Activated T-helper 1 cell treated with Interleukin-2 at 50 U/mL for 16 hours (primary cell): ENCODE measurements around the gene FDCSP.
"Not testable (repeated sequence)": the region's sequence is repeated elsewhere in the genome, so short reads cannot be mapped to it uniquely, and the experiment has no call there.

Experiments
- DNase-seq: peaks from one replicate; pipeline ENCODE4 v3.0.0-alpha.2; 2020; ENCODE audit warnings: low read depth

Gene FDCSP

DNA sequence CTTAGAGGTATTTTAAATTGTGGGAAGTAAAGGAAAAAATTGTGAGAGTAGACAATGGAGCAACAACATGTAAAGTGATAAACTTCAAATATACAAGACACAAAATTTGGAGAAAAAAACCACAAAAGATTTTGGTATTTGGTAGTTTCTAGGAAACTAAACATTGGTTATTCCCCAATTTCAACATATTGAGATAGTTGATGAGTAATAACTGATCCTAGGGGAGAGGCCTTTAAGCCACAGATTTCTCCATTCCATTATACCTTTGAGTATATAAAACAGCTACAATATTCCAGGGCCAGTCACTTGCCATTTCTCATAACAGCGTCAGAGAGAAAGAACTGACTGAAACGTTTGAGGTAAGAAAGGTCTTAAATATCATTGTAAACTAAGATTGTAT lies at the start of gene FDCSP:
TSS of gene FDCSP (plus strand) at position 301 of the 400 bp plus-strand sequence. CDS start 5,071 bp downstream, outside the sequence.
- no peak for DNase-seq

- DNase-seq: no peak
Measured at GRCh38 chr4:70177090-70177489, 48.8 kb upstream of the FDCSP start.

- DNase-seq: no peak
Measured at GRCh38 chr4:70178075-70178660, 47.8 kb upstream of the FDCSP start.

GRCh38 chr4:70179811-70180210 lies 46.1 kb upstream of the FDCSP start:
- no peak for DNase-seq

GRCh38 chr4:70181864-70182263 lies 44.1 kb upstream of the FDCSP start:
- no peak for DNase-seq

DNA sequence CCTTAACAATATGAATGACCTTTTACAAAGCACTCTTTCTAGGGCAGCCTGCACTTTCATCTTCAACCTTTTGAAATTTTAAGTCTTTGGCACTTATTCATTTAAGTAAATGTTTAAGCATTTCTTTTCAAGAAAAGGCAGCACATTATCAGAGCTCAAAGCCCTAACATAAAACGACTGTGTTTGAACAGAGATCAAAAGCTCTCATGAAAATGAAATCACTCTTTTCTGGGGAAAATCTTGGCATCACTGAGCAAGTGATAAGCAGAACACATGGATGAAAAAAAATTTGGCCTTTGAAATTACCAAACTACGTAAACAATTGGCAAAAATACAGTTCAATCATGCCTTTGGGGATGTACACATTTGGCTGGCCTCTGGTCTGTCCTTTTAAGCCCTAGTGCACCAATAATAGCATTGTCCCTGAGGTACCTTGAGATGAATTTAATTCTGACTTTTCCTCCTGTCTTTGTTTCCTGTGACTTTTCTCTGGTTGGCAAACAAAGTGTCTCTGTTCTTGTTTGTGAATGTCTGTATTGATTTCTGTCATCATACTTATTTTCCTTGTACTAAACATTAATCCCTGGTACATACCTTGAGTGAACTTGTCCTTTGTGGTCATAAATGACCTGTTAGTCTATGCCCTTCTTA lies 43.3 kb upstream of the FDCSP start:
- no peak for DNase-seq

DNA sequence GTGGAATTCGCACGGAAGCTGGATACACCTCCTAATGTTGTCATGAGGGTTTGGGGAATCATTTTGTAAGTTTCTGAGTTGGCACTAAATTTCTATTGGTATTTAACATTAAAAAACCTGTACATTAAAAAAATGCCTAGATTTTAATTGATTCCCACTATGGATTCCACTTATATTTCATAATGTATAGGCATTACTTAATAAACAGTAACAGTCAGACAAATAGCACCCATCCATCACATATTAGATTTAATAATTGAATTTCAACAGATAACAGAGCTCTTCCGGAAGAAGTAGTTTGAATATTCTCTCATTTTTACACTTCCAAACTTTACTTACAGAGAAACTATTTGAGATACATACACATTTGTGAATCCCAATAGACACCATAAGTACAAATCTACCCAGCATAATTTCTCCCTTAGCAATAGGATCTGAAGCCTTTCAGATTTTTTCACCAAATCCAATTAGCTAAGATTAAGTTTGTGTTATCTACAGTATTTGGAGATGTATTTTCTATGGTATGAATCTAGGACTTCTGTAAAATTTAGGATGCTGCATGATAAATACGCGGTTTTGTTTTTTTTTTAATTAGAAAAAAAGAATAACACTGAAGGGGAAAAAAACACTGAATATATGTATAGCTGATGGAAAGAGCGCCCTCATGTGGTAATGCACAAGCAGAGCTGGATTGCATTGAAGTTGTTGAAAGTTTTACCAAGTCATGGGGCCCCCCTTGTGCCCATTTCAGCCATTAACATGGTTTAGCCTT lies 42.6 kb upstream of the FDCSP start:
- DNase-seq: no peak

DNA sequence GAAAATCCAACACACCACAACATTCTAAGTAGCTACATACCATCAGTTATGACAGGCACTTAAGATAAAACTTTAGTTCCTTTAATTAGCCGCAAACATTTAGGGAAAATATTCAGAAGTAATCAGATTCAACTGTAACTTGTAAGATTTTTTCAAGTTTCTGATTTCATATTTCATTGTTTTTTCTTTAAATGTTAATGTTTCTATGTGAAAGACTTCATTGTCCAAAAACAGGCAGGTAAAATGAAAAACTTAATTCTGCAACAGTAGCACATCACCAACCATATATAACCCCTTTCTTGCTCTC lies 42.0 kb upstream of the FDCSP start:
- DNase-seq: no peak

DNA sequence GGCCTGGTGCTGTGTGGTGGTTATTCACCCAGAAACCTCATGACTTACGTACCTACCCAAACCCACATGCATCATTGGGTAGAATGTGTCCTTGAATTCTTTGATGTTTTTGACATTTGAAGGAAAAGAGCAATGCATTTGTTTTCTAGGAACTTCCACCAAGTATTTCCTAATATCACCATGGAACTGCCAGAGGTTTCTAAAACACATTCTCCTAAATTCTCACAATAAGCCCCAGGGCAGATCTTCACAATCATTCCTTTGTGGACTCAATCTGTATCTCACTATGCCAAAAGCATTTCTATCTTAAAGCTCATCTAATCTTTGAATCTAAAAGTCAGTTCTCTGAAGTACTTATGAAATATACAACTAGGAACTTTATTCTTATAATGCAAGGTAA lies 38.7 kb upstream of the FDCSP start:
- DNase-seq: no peak

DNA sequence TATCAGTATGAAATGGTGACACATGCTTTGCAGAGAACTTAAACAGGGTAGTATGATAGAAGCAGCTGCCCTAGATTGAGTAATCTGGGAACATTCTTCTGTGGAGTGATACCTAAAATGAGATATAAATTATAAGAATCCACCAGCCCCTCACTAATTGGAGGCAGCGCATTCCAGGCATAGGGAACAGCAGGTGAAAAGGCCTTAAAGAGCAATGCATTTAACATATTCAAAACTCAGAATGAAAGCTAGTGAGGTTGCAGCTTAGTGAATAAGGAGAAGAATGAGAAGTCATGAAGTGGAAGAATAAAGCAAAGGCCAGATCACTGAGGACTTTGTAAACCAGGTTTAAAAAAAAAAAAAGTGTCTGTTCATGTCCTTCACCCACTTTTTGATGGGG lies 35.3 kb upstream of the FDCSP start:
- no peak for DNase-seq

DNA sequence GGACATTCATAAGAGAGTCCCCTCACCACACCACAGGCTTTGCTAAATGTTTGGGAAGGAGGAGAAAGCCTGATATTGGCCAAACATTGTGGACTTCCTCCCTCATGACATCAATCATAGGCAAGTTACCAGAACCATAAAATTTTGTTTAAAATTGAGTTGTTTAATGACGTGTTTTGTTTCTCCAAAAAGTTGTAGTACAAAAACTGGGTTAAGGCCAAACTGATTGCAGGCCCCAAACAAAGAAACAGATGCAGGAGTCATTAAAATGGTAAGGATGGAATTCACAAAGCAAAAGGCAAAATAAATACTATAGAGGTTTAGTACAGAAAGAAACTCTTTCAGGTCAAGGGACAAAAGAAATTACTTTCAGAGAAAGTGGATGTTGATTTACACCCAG lies 34.3 kb upstream of the FDCSP start:
- no peak for DNase-seq

DNA sequence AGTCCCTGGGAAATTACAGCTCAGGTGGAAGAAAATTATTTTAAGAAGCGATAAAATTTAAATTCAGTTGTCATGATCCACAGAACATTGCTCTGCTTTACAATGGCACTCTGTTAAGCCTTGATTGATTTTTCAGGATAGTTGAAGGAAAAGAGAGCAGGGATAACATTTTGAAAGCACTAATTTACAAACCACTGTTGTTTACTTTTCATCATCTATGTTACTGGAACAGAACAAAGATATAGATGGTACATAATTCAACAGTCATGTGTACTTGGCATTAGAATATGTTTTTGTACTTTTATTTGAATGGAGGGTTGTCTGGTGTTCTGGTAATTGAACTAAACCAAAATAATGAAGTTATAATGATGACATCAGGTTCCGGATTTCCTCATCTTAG lies 33.0 kb upstream of the FDCSP start:
- no peak for DNase-seq

GRCh38 chr4:70195425-70195824 lies 30.5 kb upstream of the FDCSP start, which contains the start of gene ODAM:
TSS of gene ODAM (plus strand) at chr4:70195725. CDS start at chr4:70196544, 819 bp downstream.
- no peak for DNase-seq

DNA sequence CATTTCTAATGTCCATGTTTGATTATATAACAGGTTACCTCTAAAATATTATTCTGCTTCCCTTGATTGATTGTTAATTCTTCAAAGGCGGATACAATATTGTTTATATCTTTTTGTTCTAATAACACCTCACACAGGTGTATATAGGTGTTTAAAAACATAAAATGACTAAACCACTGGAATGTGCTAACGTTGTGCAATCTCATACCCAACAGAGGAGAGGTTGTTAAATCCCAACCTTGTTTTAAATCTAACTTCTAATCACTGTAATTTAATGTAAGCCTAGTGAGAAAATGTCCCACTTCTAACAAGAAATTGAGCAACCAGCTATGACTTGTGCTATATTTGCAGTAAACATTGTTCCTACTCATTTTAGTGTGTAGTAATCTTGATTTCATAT lies 29.1 kb upstream of the FDCSP start:
- no peak for DNase-seq

DNA sequence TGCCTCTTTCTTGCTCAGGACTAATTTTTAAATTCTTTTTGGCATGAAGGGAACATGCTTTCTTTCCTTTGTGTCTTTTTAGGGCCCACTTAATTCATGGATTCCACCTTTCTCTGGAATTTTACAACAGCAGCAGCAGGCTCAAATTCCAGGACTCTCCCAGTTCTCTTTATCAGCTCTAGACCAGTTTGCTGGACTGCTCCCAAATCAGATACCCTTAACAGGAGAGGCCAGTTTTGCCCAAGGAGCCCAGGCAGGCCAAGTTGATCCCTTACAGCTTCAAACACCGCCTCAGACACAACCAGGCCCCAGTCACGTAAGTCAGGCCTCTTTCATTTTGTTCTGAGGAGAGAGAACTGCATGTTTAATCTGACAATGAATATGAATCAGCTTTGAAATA lies 28.1 kb upstream of the FDCSP start:
- no peak for DNase-seq

DNA sequence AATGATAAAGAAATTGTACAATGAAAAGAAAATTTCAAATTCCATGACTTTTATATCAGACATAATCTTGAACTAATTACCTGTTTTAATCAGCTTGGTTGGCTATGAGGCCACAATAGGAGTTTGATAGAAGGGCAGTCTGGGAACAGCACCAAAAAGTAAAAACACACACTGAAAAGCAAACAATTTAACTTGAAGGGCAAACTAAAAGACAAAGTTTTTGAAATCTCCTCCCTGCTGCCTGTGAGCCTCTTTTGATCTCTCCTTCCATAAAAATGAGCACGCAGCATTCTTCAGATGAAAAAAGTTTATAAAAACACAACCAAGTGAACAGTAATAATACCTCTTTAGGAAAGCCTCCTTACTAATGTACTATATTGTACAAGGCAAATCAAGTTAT lies 22.3 kb upstream of the FDCSP start:
- DNase-seq: no peak

- DNase-seq: not testable (repeated sequence)
Measured at GRCh38 chr4:70212752-70213151, 13.2 kb upstream of the FDCSP start.

DNA sequence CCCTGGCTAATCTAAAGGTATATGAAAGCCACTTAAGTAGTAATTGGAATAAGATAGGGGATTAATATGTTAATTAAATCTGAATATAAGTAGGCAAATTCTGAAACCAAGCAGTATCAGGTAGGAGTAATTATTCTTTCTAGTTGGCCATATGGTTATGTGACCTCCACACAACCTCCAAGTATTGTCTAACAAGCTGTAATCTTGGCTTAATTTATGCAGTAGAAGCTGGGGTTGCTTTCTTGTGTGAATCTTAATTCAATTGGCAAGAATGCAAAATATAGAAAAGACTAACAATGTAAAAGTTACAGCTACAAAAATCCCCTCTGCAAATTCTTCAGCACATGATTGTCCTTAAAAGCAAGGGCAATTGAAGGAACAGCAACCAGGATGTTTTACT lies 9.8 kb upstream of the FDCSP start:
- not testable (repeated sequence) for DNase-seq

- not testable (repeated sequence) for DNase-seq
Measured at GRCh38 chr4:70216550-70216949, 9.4 kb upstream of the FDCSP start.

DNA sequence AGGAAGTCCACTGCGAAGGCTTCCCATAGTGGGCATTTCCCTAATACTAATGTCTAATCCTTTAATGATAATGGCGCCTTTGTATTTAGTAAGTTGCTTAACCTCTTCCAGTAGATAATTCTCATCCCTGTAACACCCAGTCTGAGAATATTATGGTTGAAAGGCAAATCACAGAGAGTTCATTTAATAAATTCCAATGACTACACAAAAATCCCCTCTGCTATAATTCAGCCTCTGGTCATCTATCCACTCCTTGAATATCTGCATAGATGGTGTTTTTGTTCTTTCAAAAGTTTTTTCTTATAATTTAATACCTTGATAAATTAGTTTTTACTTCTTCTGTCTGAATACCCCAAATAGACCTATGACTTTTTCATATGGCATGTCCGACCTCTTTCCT lies 4.5 kb upstream of the FDCSP start:
- DNase-seq: not testable (repeated sequence)

DNA sequence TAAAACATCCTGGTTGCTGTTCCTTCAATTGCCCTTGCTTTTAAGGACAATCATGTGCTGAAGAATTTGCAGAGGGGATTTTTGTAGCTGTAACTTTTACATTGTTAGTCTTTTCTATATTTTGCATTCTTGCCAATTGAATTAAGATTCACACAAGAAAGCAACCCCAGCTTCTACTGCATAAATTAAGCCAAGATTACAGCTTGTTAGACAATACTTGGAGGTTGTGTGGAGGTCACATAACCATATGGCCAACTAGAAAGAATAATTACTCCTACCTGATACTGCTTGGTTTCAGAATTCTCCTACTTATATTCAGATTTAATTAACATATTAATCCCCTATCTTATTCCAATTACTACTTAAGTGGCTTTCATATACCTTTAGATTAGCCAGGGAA lies 4.1 kb upstream of the FDCSP start:
- DNase-seq: not testable (repeated sequence)

DNA sequence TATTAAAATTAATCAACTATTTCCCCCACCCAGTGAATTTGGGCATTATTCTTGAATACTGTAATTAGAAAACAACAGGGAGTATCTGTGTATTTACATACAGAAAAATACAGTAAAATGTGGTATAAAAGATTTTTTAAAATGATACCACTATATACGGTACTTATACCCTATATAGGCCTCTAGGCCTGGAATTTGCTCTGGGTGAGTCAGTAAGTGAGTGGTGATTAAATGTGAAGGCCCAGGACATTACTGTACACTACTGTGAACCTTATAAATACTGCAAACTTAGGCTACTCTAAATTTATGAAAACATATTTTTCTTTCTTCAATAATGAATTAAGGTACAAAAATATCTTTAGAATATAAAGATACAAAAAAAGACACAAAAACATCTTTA lies 10.2 kb downstream of the FDCSP start:
- no peak for DNase-seq

- DNase-seq: no peak
Measured at GRCh38 chr4:70239131-70239883, 13.4 kb downstream of the FDCSP start.
